HG03108 (cell line): ENCODE measurements around the gene FARS2.

Experiments used
- ATAC-seq: cut with Tn5 transposase; IDR thresholded peaks from one replicate; pipeline ENCODE4 v1.9.1; 2021; ENCODE audit warnings: moderate library complexity; ENCODE audit not compliant: unreplicated experiment

FARS2 gene

GRCh38 chr6:5524110-5524509 is 262.8 kb downstream of the FARS2 start:
- no peak for ATAC-seq

- no peak for ATAC-seq
These were observed 263.9 kb downstream of the FARS2 start for GRCh38 chr6:5525209-5525608.

- ATAC-seq = no peak
These were observed 267.7 kb downstream of the FARS2 start for GRCh38 chr6:5529015-5529414.

GRCh38 chr6:5529733-5530132 is 268.4 kb downstream of the FARS2 start:
- ATAC-seq = no peak

DNA sequence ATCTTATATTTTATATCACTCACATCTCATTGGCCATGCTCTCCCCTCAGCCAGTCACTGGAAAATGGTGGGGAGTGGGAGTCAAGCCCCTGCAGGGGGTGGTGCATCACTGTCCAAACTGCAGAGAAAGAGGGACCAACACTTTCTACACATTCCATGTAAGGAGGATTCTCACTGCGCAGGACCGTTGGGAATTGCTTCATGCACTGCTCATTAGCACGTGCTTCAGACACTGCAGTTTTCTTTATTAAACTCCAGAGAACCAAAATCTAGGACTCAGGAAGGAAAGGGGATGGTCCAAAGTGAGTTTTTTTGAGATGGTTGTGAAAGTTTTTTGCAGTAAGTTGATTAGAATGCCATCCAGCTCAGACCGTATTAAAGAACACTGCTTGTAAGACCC is 269.8 kb downstream of the FARS2 start:
- no peak for ATAC-seq

- ATAC-seq = no peak
These were observed 270.6 kb downstream of the FARS2 start for GRCh38 chr6:5531853-5532375.

DNA sequence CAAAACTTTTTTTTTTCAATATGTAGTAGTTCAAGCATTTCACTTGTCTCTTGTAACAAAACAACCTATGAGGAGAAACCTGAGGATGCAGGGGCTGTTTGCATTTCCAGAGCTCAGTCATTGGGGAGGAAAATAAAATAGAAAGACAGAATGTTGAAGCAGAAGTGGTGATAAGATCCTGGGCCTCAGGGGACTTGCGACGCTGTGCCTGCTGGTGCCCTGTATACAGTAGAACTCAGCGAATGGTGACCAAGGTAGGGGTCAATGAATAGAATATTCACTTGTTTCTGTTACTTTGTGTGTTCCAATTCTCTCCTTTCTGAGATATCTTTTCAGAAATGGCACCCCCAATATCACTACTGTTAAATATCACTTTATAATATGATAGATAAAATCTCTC is 271.6 kb downstream of the FARS2 start:
- no peak for ATAC-seq

- ATAC-seq = no peak
These were observed 273.3 kb downstream of the FARS2 start for GRCh38 chr6:5534643-5535042.

DNA sequence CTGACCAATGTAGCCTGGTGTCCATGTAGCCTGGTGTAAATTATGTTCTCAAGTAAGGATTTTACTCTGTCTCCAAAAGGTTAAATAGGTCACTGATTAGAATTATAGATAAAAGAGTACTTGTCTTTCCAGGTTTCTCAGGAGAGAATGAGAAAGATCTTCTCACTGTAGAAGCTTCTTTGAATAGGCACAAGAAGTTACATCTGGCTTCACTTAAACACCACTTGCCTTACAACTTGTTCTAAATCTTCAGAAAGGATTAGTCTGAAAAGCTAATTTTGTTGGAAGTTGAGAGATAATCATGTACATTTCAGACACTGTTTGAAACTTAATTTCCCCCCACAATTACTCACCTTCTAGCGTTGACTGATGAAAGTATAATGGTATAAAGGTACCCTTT is 275.3 kb downstream of the FARS2 start:
- no peak for ATAC-seq

DNA sequence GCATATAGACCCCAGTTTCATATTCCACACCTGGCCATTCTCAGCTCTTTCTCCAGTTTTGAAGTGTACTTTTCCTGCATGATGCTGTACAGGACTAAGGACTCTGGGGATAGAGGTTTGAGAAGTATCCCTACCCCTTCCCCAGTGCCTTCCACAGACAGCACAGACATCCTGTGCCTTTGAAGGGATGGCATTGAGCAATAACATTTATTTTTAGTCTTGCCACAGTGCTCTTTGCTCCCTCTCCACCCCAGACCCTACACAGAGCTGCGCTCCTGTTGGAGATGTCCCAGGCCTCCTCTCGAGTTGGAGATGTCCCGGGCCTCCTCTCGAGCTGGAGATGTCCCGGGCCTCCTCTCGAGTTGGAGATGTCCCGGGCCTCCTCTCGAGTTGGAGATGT is 275.8 kb downstream of the FARS2 start:
- no peak for ATAC-seq

DNA sequence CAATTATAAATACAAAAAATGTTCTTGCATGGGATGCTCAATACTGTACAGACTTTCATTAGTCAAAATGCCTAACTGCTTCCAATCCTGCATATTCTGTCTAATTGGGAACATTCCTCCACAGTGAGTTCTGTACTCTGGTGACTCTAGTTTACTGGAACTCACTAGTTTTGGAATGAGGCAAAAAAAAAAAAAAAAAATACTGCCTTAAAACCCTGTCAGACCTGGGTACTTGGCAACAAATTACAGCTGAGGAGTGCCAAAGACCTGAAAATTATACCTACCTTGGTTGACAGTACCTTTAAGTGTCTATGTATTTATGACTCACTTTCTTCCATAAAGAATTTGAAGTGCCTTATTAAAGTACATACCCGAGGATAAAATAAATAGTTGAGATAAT is 276.7 kb downstream of the FARS2 start:
- no peak for ATAC-seq

DNA sequence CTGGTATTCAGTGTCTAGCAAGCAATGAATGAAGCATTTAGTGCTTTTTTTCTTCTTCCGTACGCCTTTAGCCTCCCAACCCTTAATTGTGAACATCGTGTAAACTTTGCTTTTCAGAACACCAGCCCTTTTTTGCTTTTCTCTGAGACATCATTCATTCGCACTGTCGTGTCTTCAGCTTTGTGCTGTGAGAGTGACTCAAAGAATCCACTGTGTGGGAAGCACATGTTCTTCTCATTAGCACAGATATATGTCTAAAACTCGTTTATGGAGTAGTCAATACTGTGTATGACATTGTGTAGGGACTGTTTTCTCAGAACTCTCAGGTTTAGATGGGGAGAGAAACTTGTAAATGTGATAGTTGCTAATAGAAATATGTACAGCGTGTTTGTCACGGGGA is 279.1 kb downstream of the FARS2 start:
- no peak for ATAC-seq

DNA sequence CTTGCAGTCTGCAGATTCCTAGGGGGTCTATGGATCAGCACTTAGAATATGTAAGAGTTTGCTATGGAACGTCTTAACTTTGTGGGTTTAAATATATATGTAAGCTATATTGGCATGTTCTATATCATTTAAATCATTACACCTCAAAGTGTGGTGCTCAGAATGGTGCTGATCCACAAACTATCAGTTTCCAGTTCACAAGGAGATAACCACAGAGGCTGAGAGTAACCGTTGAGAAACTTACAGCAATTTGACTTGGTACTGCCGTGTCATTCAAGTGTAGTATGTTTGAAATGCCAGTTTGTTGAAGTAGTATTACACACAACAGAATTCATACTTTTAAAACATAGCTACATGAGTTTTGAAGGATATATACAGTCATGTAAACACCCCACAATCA is 279.7 kb downstream of the FARS2 start:
- ATAC-seq = no peak

GRCh38 chr6:5541751-5542432 is 280.6 kb downstream of the FARS2 start:
- ATAC-seq = no peak

- ATAC-seq = no peak
These were observed 286.2 kb downstream of the FARS2 start for GRCh38 chr6:5547556-5547955.

DNA sequence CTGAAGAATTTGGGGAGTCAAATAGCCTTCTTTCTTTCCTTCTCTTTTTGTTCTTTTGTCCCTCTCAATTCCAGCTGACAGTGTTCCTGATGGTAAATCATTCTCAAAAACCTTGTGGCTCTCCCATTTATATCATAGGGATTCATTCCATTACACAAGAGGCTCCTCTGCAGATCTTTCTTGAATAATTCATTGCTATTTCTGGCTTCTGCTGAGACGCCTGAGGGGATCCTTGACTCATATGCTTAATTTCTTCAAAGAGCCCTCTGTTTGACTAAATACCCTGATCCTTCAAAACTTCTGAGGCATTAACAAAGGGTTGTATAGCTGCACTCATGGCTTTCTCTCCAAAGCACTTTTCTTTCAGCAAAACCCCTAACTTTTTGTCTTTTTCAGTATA is 289.3 kb downstream of the FARS2 start:
- ATAC-seq = no peak

- ATAC-seq = no peak
These were observed 290.9 kb downstream of the FARS2 start for GRCh38 chr6:5552243-5552642.

DNA sequence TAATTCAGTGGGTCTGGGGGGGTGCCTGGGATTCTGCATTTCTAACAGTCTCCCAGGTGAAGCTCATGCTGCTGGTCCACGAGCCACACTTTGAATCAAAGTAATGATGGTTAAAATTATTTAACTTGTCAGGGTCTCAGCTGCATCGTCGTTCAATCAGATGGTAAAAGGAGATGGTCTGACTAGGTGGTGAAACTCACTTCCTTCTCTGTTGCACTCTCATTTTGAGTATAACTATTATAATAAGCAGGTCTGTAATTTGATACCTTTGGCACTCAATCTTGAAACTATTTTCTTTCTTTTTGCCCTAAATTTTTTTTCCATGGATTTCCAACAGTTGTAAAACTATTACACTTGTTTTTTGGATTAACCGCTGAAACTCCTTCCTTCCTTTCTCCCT is 292.5 kb downstream of the FARS2 start:
- no peak for ATAC-seq

DNA sequence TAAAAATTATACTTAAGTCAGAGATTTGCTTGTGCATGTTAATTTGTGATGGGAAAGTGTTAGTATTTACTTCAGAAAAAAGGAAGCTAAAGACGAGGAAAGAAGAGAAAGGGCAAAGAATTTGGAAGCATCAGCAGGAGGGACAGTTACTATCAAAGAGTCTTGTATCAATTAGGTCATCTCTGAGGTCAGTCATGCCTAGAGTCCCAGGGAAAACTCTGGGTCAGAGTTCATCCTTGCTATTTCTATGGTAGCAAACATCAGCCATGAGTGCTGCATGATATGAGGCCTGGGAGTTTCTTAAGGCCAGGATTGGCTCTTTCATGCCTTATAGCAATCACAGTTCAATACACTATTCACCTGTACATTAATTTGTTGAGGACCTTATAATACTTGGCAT is 292.9 kb downstream of the FARS2 start:
- no peak for ATAC-seq

GRCh38 chr6:5556011-5556410 is 294.7 kb downstream of the FARS2 start:
- ATAC-seq = no peak

GRCh38 chr6:5557506-5557905 is 296.2 kb downstream of the FARS2 start:
- ATAC-seq = no peak

DNA sequence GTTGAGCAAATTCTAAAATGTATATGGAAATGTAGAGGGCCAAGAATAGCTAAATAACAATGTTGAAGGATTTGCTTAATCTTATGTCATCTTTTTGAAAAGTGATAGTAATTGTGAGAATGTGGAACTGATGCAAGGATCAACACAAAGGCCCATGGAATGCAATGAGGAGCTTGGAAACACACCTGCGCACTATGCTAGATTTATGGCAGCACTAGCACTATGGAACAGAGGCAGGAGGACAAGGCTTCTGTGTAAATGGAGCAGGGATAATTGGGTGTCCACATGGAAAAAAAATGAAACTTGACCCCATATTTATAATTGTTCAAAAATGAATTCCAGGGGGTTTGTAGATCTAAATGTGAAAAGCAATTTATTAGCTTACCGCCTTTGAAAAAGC is 298.3 kb downstream of the FARS2 start:
- no peak for ATAC-seq

DNA sequence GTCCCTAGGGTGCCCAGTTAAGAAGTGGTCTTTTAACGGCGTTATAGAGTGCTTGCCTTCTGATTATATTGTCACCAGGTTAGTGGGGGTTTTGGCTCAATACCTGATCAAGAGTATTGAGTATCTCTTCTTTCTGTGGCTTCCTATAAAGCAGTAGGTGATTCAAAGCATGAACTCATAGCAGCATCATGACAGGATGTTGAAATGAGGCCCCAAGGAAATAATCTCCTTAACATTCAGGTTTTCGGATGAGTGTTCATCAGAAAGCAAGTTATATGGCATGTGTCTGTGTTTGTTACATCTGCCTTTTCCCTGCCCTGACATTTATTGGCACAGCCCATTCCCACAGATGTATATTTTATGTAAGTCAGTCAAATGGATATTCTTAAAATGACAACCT is 301.0 kb downstream of the FARS2 start:
- ATAC-seq = no peak
